Esophagus muscularis mucosa (tissue), 4 donors: ENCODE results near the gene KNSTRN. TPM values are rescaled to one million over a fixed set of nuclear protein-coding genes. Genes with fewer than 3 reads are reported as not detected.

Experiments
- DNase-seq: peaks from one replicate; pipeline ENCODE4 v3.0.0-alpha.2; 2017; ENCODE audit errors: extremely low spot score
- H3K27ac ChIP-seq, 4 donors: fragments of 200-600 bp; sonication (generic); replicated peaks in 1 of 4; 1 replicate in 3 of 4; 2 replicates in 1 of 4; pipeline ENCODE4 v1.5.1; 2016 to 2019; ENCODE audit warnings: mild to moderate bottlenecking in 1 of 4
- H3K27me3 ChIP-seq, 4 donors: fragments of 200-600 bp; sonication (generic); one replicate each; pipeline versions ENCODE4 v1.5.1 to v1.6.0; 2016 to 2019
- H3K36me3 ChIP-seq, 4 donors: fragments of 200-600 bp; sonication (generic); one replicate each; pipeline ENCODE4 v1.5.1; 2016 to 2019
- H3K4me1 ChIP-seq, 4 donors: fragments of 200-600 bp; sonication (generic); one replicate each; pipeline ENCODE4 v1.5.1; 2016 to 2019
- H3K4me3 ChIP-seq, 4 donors: fragments of 200-600 bp; sonication (generic); 1 replicate in 2 of 4; 2 replicates in 2 of 4; pipeline ENCODE4 v1.5.1; 2016 to 2019; ENCODE audit warnings: mild to moderate bottlenecking in 4 of 4, moderate library complexity in 1 of 4
- H3K9me3 ChIP-seq, 4 donors: fragments of 200-600 bp; sonication (generic); 1 replicate in 3 of 4; 2 replicates in 1 of 4; pipeline ENCODE4 v1.5.1; 2016 to 2019
- EP300 ChIP-seq: sonication (generic); formaldehyde crosslinking; IDR thresholded peaks from one replicate; pipeline ENCODE4 v1.6.1; 2017; ENCODE audit warnings: antibody characterized with exemption
- POLR2A ChIP-seq: fragments of 450-650 bp; IDR thresholded peaks from one replicate; pipeline ENCODE4 v1.6.1; 2017; ENCODE audit warnings: antibody characterized with exemption, moderate library complexity, mild to moderate bottlenecking, low read depth
- POLR2AphosphoS5 ChIP-seq, 2 donors: sonication (generic); formaldehyde crosslinking; IDR thresholded peaks; one replicate each; pipeline ENCODE4 v1.6.1; 2017; ENCODE audit warnings: antibody characterized with exemption in 2 of 2
- WGBS: methylation state at CpG from one replicate; pipeline ENCODE4 v1.1.5; 2018; 5-methylcytosine and 5-hydroxymethylcytosine counted together
- intact Hi-C: fragments of 100-400 bp; cut with DNase I; formaldehyde crosslinking; loops from one replicate; pipeline ENCODE4 v1.15.1; 2023
- total RNA-seq, 4 donors: library from RNA; depleted of rRNA; stranded (reverse); fragments of >200 nt; gene quantifications; one replicate each; pipeline versions ENCODE4 v1.1.0 to v1.2.1, GENCODE V29; 2016
- TF ChIP-seq, protein P1 (sequence below), 3 experiments: fragments of 200-600 bp in 2 of 3; fragments of 450-650 bp in 1 of 3; sonication (generic) in 2 of 3; IDR thresholded peaks; one replicate each; pipeline ENCODE4 v1.5.1; 2017 to 2019; ENCODE audit warnings: antibody characterized with exemption in 3 of 3, mild to moderate bottlenecking in 2 of 3, moderate library complexity in 1 of 3

The KNSTRN gene
- total RNA-seq, 4 donors from 2014 or later, result 4.6 to 15.6 (median 6.4) TPM

DNA sequence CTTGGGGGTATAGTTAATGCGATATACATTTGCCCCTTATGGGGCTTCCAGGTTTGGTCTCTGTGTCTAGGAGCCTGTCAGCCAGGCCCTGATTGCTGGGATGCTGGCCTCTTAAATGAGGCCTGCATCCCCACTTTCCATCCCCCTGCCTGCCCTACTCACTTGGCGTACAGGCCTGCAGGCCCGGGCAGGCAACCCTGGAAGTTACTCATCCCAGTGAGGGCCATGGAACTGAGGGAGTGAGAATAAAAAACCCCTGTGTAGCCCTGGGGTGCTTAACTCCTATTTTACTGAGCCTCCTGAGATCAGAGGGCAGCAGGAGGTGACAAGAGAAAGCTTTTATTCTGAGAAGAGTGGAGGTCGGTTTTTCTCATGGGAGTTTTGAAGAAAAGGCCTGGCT lies 22.5 kb upstream of the KNSTRN start:
- Histone ChIP-seq H3K27me3 (peaks cover 0 to 12% (median 0%) of the 10 kb centered on the region in 4 donors), H3K36me3 (no peaks in the 10 kb centered on the region), H3K4me3 (no peak overlapping the region), H3K9me3 (no peaks in the 10 kb centered on the region), H3K4me1 (peaks cover 12 to 21% (median 16%) of the 10 kb centered on the region in 4 donors), H3K27ac (no peak overlapping the region)
- DNase-seq, result no peak
- WGBS, result 97% methylated on average over 4 of the region's 4 CpGs
- intact Hi-C loops, result no loop called here
- TF ChIP-seq, protein P1, sequence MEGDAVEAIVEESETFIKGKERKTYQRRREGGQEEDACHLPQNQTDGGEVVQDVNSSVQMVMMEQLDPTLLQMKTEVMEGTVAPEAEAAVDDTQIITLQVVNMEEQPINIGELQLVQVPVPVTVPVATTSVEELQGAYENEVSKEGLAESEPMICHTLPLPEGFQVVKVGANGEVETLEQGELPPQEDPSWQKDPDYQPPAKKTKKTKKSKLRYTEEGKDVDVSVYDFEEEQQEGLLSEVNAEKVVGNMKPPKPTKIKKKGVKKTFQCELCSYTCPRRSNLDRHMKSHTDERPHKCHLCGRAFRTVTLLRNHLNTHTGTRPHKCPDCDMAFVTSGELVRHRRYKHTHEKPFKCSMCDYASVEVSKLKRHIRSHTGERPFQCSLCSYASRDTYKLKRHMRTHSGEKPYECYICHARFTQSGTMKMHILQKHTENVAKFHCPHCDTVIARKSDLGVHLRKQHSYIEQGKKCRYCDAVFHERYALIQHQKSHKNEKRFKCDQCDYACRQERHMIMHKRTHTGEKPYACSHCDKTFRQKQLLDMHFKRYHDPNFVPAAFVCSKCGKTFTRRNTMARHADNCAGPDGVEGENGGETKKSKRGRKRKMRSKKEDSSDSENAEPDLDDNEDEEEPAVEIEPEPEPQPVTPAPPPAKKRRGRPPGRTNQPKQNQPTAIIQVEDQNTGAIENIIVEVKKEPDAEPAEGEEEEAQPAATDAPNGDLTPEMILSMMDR (IDR thresholded peaks at IDR 0.05), result no peak
- TF ChIP-seq POLR2AphosphoS5 (IDR thresholded peaks at IDR 0.05) (no peak), POLR2A (no peak)

GRCh38 chr15:40361640-40362039 lies 20.9 kb upstream of the KNSTRN start:
- H3K27me3 ChIP-seq, result peaks cover 0 to 12% (median 0%) of the 10 kb centered on the region in 4 donors
- intact Hi-C loops, result no loop called here

DNA sequence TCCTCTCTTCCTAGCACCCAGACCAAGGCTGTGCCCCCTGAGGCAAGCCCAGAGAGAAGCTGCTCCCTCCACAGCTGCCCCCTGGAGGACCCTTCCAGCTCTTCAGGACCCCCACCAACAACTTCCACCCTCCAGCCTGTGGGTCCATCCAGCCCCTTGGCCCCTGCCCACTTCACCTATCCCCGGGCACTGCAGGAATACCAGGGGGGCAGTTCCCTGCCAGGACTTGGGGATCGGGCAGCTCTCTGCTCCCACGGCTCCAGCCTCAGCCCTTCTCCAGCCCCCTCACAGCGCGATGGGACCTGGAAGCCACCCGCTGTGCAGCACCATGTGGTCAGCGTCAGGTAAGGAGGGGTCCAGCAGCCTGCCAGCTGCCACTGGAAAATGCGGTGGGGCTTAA lies 18.9 kb upstream of the KNSTRN start:
- Histone ChIP-seq H3K27ac (no peak overlapping the region), H3K36me3 (no peaks in the 10 kb centered on the region), H3K9me3 (no peaks in the 10 kb centered on the region), H3K4me3 (no peak overlapping the region), H3K4me1 (peaks cover 22 to 28% (median 23%) of the 10 kb centered on the region in 4 donors), H3K27me3 (peaks cover 0 to 9% (median 0%) of the 10 kb centered on the region in 4 donors)
- intact Hi-C loops, result no loop called here
- TF ChIP-seq, protein P1 (IDR thresholded peaks at IDR 0.05), result no peak
- TF ChIP-seq EP300, result no peak
- no peak for TF ChIP-seq POLR2A
- TF ChIP-seq POLR2AphosphoS5 (IDR thresholded peaks at IDR 0.05), result no peak
- WGBS, result 79% methylated on average over 6 of the region's 8 CpGs
- no peak for DNase-seq

More at GRCh38 chr15:40361640-40362039, 20.9 kb upstream of the KNSTRN start:
- TF ChIP-seq, protein P1 (IDR thresholded peaks at IDR 0.05), result no peak
- TF ChIP-seq POLR2A (no peak), POLR2AphosphoS5 (IDR thresholded peaks at IDR 0.05) (no peak), EP300 (no peak)
- Histone ChIP-seq H3K27ac (no peak overlapping the region), H3K4me3 (no peak overlapping the region), H3K36me3 (no peaks in the 10 kb centered on the region), H3K9me3 (no peaks in the 10 kb centered on the region), H3K4me1 (peaks cover 15 to 24% (median 18%) of the 10 kb centered on the region in 4 donors)
- DNase-seq, result no peak
- WGBS, result 88% methylated on average over 2 of the region's 2 CpGs

- Histone ChIP-seq H3K9me3 (no peaks in the 10 kb centered on the region), H3K4me3 (no peak overlapping the region), H3K27me3 (peaks cover 0 to 2% (median 0%) of the 10 kb centered on the region in 4 donors), H3K27ac (no peak overlapping the region), H3K4me1 (peaks cover 19 to 25% (median 21%) of the 10 kb centered on the region in 4 donors), H3K36me3 (no peaks in the 10 kb centered on the region)
- DNase-seq, result no peak
- intact Hi-C loops, result no loop called here
- WGBS, result 70% methylated on average over 6 of the region's 6 CpGs
- no peak for TF ChIP-seq POLR2AphosphoS5 (IDR thresholded peaks at IDR 0.05)
Measured at GRCh38 chr15:40364251-40364650, 18.3 kb upstream of the KNSTRN start.

- Histone ChIP-seq H3K27ac (no peak overlapping the region), H3K27me3 (no peaks in the 10 kb centered on the region), H3K9me3 (no peaks in the 10 kb centered on the region), H3K4me1 (peaks cover 19 to 25% (median 21%) of the 10 kb centered on the region in 4 donors), H3K4me3 (no peak overlapping the region), H3K36me3 (no peaks in the 10 kb centered on the region)
- TF ChIP-seq, protein P1 (IDR thresholded peaks at IDR 0.05), result no peak
- no peak for TF ChIP-seq POLR2A
- no peak for TF ChIP-seq POLR2AphosphoS5 (IDR thresholded peaks at IDR 0.05)
- TF ChIP-seq EP300, result no peak
- no peak for DNase-seq
- intact Hi-C loops, result loop anchor here (5.0 kb wide), 1 partner anchor 43 kb away; the partner anchor contains the start of gene INAFM2
- 90% methylated on average over 4 of the region's 5 CpGs for WGBS
Measured at GRCh38 chr15:40365016-40365415, 17.5 kb upstream of the KNSTRN start.
